Brain microvascular endothelial cell (primary cell): Measurements from ENCODE around the gene PLCB1.

Experiments
- DNase-seq: peaks from one replicate; pipeline ENCODE4 v3.0.0-alpha.2; 2020
- H3K27ac ChIP-seq: fragments of 250-450 bp; sonication (Bioruptor Pico); 2 replicates; pipeline ENCODE4 v1.5.1; 2020; ENCODE audit warnings: mild to moderate bottlenecking, moderate library complexity
- H3K27me3 ChIP-seq: fragments of 250-450 bp; sonication (Bioruptor Pico); replicated peaks from 2 replicates; pipeline ENCODE4 v1.5.1; 2020; ENCODE audit warnings: mild to moderate bottlenecking
- H3K36me3 ChIP-seq: fragments of 250-450 bp; sonication (Bioruptor Pico); replicated peaks from 2 replicates; pipeline ENCODE4 v1.5.1; 2020; ENCODE audit warnings: mild to moderate bottlenecking
- H3K4me3 ChIP-seq: 2 replicates; pipeline ENCODE4 v1.5.1; 2011; ENCODE audit warnings: low read depth, mild to moderate bottlenecking, control low read depth, low read length, moderate library complexity
- in situ Hi-C: cut with HindIII; loops from 2 replicates; pipeline ENCODE4 v1.10.0; 2017; ENCODE audit warnings: low sequenced_read_pairs, low pct_ligation_motif_present
- TF ChIP-seq, protein P1 (sequence below): IDR thresholded peaks from 2 replicates; pipeline ENCODE4 v1.5.1; 2011; ENCODE audit warnings: low read depth, mild to moderate bottlenecking, moderate library complexity, low read length, control low read depth, inconsistent platforms; ENCODE audit errors: missing control alignments

Gene PLCB1

DNA sequence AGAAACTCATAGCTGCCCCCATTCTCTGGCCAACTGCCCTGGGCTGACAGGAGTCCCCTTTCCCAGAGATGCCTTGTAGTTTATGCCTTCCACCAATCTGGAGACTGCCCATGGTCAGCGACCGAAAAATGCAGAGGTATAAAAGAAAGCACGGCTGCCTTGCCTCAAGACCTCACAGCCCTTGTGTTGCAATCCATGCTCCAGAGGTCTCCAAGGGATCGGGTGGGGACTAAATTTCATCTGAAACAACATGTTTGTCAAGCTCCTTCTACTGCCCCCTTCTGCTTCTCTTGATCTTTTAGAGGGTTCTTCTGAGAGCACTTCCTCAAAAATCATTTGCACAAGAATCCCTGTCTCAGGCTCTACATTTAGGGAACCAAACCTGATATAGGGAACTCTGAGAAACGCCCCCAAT is 128.8 kb downstream of the PLCB1 start:
- TF ChIP-seq, protein P1, sequence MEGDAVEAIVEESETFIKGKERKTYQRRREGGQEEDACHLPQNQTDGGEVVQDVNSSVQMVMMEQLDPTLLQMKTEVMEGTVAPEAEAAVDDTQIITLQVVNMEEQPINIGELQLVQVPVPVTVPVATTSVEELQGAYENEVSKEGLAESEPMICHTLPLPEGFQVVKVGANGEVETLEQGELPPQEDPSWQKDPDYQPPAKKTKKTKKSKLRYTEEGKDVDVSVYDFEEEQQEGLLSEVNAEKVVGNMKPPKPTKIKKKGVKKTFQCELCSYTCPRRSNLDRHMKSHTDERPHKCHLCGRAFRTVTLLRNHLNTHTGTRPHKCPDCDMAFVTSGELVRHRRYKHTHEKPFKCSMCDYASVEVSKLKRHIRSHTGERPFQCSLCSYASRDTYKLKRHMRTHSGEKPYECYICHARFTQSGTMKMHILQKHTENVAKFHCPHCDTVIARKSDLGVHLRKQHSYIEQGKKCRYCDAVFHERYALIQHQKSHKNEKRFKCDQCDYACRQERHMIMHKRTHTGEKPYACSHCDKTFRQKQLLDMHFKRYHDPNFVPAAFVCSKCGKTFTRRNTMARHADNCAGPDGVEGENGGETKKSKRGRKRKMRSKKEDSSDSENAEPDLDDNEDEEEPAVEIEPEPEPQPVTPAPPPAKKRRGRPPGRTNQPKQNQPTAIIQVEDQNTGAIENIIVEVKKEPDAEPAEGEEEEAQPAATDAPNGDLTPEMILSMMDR = no peak
- DNase-seq = no peak
- no peak overlapping the region for H3K27ac ChIP-seq
- in situ Hi-C loops = no loop called here
- H3K36me3 ChIP-seq = no peaks in the 10 kb centered on the region
- no peaks in the 10 kb centered on the region for H3K27me3 ChIP-seq
- no peak overlapping the region for H3K4me3 ChIP-seq

GRCh38 chr20:8262721-8263120 is 130.7 kb downstream of the PLCB1 start:
- in situ Hi-C loops = no loop called here
- Histone ChIP-seq H3K27me3 (no peaks in the 10 kb centered on the region), H3K36me3 (no peaks in the 10 kb centered on the region), H3K27ac (no peak overlapping the region), H3K4me3 (no peak overlapping the region)
- TF ChIP-seq, protein P1 = no peak
- no peak for DNase-seq

DNA sequence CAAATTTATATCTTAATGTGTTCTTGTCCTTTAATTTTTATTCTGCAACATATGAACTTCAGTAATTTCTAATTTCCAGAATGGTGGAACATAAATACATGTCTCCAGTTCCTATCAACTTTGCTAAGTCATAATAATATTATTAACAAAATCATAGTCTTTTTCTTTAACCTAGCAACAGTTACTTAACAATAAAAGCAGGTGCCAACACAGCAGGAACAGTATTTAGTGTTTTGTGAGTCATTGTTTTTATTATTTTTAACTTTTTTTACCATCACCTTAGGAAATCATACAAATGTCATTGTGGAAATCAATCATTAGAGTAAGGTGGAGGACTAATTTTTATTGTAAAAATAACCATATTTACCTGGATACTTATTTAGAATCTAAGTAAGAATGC is 133.5 kb downstream of the PLCB1 start:
- TF ChIP-seq, protein P1 = no peak
- in situ Hi-C loops = no loop called here

DNA sequence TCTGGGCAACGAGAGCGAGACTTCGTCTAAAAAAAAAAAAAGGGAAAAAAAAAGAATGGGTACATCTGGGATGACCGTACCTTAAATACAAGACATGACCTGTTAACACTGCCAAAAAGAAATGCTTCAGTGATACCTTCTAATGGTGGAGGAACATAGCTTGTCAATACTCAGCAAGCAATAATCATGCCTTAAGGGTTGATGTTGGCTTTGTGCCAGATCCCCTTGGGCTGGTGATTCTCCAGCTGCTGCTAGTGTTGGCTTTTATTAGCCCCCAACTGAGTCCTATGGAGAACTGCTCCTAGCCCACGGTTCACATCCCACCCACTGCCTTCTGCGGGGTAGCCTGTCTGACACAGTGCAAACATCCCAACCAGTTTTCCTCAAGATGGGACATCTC is 134.9 kb downstream of the PLCB1 start:
- Histone ChIP-seq H3K27me3 (no peaks in the 10 kb centered on the region), H3K36me3 (no peaks in the 10 kb centered on the region)
- in situ Hi-C loops = no loop called here

More for the DNA sequence above, 133.5 kb downstream of the PLCB1 start:
- no peaks in the 10 kb centered on the region for H3K27me3 ChIP-seq
- no peak for DNase-seq
- no peak overlapping the region for H3K27ac ChIP-seq
- H3K4me3 ChIP-seq = no peak overlapping the region
- H3K36me3 ChIP-seq = no peaks in the 10 kb centered on the region

GRCh38 chr20:8271727-8272126 is 139.7 kb downstream of the PLCB1 start:
- Histone ChIP-seq H3K27me3 (no peaks in the 10 kb centered on the region), H3K4me3 (no peak overlapping the region)

More for the DNA sequence above, 134.9 kb downstream of the PLCB1 start:
- TF ChIP-seq, protein P1 = no peak
- Histone ChIP-seq H3K27ac (no peak overlapping the region), H3K4me3 (no peak overlapping the region)
- DNase-seq = no peak

DNA sequence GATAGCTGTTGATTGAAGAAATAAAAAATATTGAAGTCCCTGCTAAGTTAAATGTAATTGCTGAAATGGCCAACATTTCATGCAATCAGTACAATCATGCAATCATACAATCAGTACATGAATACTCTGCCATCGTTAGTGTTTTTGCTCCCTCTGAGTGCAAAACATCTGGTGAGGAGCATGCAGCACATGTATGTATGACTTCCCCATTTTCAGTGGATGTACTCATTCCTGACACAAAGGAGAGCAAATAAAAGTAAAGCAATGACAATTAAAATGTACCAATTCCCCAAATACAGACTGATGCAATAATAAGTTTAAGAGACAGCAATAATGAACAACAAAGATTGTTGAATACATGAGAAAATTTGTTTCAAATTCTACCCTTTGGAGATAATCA is 140.7 kb downstream of the PLCB1 start:
- no peaks in the 10 kb centered on the region for H3K36me3 ChIP-seq
- TF ChIP-seq, protein P1 = no peak
- in situ Hi-C loops = no loop called here
- no peak overlapping the region for H3K4me3 ChIP-seq
- H3K27ac ChIP-seq = no peak overlapping the region
- no peak for DNase-seq
- no peaks in the 10 kb centered on the region for H3K27me3 ChIP-seq

More at GRCh38 chr20:8271727-8272126, 139.7 kb downstream of the PLCB1 start:
- DNase-seq = no peak
- Histone ChIP-seq H3K36me3 (no peaks in the 10 kb centered on the region), H3K27ac (no peak overlapping the region)
- in situ Hi-C loops = no loop called here
- TF ChIP-seq, protein P1 = no peak
